Measurements from ENCODE around the gene DCST1. TPM values are rescaled to one million over a fixed set of nuclear protein-coding genes. Genes with fewer than 3 reads are reported as not detected.

DCST1 gene
- total RNA-seq, 1 donor: under 0.01 TPM

GRCh38 chr1:155000726-155001424, 32.7 kb upstream of the DCST1 start:
- DNase-seq (ENCODE audit: low read depth in 2 of 3, low spot score in 2 of 3): peak in 2 of 3 donors; percentile 89 to 92

GRCh38 chr1:155001425-155001674, 32.3 kb upstream of the DCST1 start:
- DNase-seq (ENCODE audit: low read depth in 2 of 3, low spot score in 2 of 3): no peak

- peak; percentile 81 to 99 (median 98) for DNase-seq (ENCODE audit: low read depth in 2 of 3, low spot score in 2 of 3)
Observed at GRCh38 chr1:155001675-155002463, 31.8 kb upstream of the DCST1 start.

DNA sequence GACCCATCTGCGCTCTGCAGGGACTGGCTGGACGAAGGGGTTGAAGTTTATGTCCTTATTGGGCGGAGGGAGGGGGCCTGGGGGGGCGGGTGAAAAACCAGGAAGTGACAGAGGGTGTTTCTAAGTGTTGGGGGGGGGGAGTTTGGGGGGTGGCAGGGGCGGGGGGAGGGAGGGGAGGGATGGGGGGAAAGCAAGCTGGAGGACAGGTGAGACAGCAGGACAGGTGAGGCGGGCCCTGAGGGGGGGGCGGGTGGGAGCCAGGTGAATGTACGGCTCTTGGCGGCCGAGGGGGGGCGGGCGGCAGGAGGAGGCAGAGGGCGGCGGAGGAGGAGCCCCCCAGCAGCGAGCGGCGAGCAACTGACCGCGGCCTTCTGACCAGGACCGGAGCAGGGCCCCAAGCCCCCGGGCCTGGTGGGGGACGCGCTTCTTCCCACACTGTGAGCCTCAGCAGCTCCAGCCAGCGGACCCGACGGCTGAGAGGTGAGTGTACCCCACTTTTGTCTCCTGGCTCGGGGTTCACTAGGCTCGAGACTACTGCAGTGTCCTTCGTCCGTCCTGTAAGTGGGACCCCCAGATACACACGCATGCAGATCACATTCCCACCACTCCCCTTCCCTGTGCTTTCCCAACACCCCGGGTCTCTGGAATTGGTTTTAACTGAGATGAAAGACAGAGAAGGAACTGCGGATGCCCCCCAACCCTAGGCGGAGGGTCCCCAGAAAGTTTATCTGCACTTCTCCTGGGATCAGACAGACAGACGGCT, 31.0 kb upstream of the DCST1 start, which contains the start of gene ZBTB7B:
TSS of gene ZBTB7B (plus strand) at position 339 of the 763 bp plus-strand sequence. CDS start 11,859 bp downstream, outside the sequence.
- no peak for DNase-seq (ENCODE audit: low read depth in 2 of 3, low spot score in 2 of 3)

DNA sequence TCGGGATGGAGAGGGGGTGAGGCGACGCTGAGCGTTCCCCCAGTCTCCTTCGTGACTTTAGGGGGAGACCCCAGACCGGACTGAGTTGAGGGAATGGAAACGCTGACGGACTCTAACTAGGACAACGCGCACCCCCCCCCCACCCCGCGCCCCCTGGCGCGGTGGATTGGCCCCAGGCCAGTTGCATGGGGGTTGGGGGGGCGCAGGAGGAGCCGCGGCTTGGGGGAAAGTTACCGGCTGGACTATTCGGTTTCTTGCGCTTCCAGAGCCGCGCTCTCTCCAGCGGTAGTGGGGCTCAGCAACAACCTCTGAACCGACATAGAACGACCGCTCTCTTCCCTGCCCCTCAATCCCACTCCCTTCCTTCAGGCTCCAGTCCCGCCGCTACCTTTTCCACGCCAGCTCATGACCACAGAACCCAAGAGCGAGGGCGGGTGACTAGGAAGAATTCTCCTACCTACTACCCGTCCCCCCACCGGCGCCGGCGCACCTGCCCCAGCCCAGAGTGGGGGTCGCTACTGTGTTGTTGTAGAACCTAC, 30.3 kb upstream of the DCST1 start:
- DNase-seq (ENCODE audit: low read depth in 2 of 3, low spot score in 2 of 3): no peak

GRCh38 chr1:155003766-155004351, 29.8 kb upstream of the DCST1 start:
- DNase-seq (ENCODE audit: low read depth in 2 of 3, low spot score in 2 of 3): no peak

DNA sequence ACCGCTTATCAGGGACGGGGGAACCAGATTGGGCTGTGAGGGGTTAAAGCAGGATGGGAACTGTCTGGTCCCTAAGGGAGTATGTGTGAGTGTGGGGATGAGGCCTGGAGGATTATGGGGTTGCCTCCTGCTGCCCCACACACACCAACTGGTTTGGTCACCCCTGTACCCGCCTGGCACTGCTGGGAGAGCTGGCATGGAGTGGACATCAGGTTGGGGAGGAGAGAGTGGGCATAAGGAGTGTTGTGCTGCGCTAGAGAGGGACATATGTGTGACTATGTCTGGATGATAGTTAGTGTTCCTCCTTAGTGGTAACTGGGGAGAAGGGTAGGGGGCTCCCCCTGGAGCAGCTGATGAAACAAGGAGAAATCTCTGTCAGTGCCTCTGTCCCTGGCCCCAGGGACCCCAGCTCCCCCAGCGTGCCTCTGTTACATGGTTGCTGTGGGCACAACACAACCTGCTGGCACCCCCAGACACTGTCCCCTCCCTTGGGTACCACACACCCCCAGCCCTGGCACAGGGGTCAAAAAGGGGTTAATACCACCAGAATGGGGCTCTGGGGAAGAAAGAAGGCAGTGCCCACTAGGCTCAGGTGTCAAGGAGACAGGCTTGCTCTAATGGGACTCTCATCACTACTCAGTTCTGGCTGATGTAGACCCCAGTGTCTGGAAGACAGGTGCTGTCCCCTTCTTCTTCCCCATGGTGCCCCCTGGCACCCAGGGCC, 29.1 kb upstream of the DCST1 start:
- no peak for DNase-seq (ENCODE audit: low read depth in 2 of 3, low spot score in 2 of 3)

DNA sequence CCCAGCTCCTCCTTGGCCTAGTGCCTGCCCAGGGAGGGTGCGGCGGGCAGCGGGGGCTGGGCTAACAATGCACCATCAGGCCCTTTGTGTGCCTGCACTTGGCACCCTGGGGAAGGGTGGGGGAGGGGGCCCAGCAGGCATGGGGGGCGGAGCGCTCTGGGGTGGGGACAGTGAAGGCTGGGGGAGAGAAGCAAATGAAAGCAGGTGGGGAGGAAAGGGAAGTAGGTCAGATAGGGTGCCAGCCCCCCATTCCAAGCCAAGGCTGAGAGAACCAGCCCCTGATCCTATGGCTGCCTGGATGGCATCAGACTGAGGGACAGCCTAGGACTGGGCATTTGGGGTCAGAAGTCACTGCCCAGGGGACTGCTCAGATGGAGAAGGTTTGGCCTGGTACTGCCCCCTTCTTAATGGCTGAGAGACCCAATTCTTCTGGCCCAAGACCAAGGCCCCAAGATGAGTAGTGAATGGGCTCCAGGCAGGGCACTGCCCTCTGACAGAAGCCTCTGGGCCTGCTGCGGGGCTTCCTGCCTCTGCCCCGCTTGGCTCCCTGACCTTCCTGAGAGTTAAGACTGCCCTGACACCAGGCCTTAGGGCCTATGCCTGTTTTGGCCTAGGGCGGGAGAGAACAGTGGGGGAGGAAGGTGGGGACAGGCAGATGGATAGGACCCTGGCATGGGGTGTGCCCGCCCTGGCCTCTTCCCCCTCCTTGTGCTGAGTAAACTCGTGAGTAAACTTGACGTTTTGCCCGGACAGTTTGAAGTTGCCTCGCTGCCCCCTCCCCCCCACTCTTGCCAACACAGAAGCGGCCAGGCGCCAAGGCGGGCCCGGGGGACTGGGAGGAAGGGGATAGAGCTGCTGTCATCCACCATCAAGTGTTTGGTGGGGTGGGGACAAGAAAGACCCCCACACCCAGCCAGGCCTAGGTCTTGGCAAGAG, 28.3 kb upstream of the DCST1 start:
- DNase-seq (ENCODE audit: low read depth in 2 of 3, low spot score in 2 of 3): no peak

- peak in 1 of 3 donors; percentile 61 for DNase-seq (ENCODE audit: low read depth in 2 of 3, low spot score in 2 of 3)
Observed at GRCh38 chr1:155006601-155007101, 27.0 kb upstream of the DCST1 start.

GRCh38 chr1:155007251-155007828, 26.3 kb upstream of the DCST1 start:
- no peak for DNase-seq (ENCODE audit: low read depth in 2 of 3, low spot score in 2 of 3)

- no peak for DNase-seq (ENCODE audit: low read depth in 2 of 3, low spot score in 2 of 3)
Observed at GRCh38 chr1:155008015-155008941, 25.3 kb upstream of the DCST1 start.

DNA sequence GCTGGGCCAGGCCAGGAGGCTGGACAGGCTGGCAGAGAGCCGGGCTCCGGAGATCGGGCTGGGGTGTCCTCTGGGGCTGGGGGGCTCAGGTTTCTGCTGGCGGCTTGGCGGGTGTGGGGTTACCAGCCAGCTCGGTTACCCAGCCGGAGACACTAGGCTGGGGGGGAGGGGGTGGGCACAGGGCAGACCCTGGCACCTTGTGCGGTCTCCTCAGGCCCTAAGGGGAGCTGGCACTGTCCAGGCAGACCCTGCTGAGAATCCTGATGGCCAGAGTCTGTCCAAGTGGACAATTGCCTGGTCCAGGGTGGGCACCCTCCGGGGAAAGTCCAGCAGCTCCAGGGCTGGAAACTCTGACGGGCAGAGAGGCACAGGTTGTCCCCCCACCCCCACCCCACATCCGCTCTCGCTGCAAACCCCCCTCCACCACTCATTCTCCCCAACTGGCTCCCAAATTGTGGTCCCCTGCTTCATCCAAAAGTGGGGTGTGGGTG, 24.4 kb upstream of the DCST1 start:
- no peak for DNase-seq (ENCODE audit: low read depth in 2 of 3, low spot score in 2 of 3)

GRCh38 chr1:155009742-155010141, 23.9 kb upstream of the DCST1 start:
- no peak for DNase-seq (ENCODE audit: low read depth in 2 of 3, low spot score in 2 of 3)

GRCh38 chr1:155010211-155010918, 23.3 kb upstream of the DCST1 start:
- no peak for DNase-seq (ENCODE audit: low read depth in 2 of 3, low spot score in 2 of 3)

DNA sequence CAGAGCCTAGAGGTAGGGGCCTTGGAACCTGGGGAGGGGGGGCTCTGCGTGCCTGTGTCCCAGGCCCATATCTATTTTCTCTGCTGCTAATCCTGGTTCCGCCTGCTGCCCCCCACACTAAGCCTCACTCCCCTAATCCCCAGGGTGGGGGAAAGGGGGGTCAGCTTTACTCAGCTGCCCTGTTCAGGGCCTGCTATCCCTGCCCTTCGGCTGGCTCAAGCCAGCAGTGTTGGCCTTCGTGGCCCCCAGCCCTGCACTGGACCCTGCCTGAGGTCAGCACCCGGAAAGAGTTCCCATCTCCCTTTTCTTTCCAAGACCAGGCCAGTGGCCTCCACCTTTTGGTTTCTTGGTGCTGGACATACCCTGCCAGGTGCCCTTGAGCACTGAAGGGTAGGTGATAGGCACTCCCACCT, 22.6 kb upstream of the DCST1 start:
- DNase-seq (ENCODE audit: low read depth in 2 of 3, low spot score in 2 of 3): no peak

DNA sequence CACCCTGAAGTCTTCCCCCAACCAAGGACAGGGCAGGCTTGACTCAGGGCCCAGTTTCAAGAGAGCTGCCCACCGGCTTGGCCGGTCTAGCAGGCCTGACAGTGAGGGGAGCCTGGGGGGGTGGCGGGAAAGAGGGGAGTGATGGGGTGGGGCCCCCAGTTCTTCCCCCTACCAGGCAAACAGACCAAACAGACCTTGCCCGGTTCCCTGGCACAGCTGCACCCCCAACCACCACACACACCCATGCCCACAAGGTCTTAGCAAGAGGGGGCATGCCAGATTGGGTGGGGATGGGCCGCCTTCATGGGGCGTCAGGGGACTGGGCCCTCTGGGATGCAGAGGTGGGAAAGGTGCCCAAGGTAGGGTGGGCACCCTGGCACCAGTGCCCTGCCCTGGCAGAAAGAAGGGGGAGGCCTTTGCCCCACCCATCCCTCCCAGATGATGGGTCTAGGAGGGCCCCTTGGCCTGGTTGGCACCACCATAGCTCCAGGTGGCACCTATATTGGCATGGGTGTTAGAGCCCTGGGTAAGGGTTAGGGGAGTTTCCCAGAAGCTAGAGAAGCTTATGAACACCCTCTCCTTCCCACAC, 22.1 kb upstream of the DCST1 start:
- no peak for DNase-seq (ENCODE audit: low read depth in 2 of 3, low spot score in 2 of 3)

Measured in hematopoietic multipotent progenitor cell (in vitro differentiated cells).